Measurements from ENCODE around the gene PRR23E. TPM values are rescaled to one million over a fixed set of nuclear protein-coding genes. Genes with fewer than 3 reads are reported as not detected.

The PRR23E gene
- total and polyA plus RNA-seq, 4 donors = not detected

GRCh38 chr3:127237835-127238234 is 44.9 kb downstream of the PRR23E start:
- Histone ChIP-seq H3K27me3 (ENCODE audit: control insufficient read depth in 3 of 3, insufficient read depth in 3 of 3, low read length in 2 of 3) (no peaks in the 10 kb centered on the region), H3K9ac (ENCODE audit: insufficient read depth in 1 of 2, low read length in 2 of 2) (no peak overlapping the region), H3K27ac (ENCODE audit: low read depth in 1 of 2, low read length in 1 of 2) (no peak overlapping the region), H3K36me3 (ENCODE audit: control insufficient read depth in 4 of 4, insufficient read depth in 4 of 4, low read length in 4 of 4) (no peaks in the 10 kb centered on the region), H3K4me1 (ENCODE audit: control insufficient read depth in 5 of 5, insufficient read depth in 5 of 5, low read length in 5 of 5) (peaks cover 0 to 1% (median 0%) of the 10 kb centered on the region in 5 donors), H3K4me3 (no peak overlapping the region), H3K9me3 (ENCODE audit: control insufficient read depth in 4 of 4, insufficient read depth in 3 of 4, low read length in 3 of 4) (no peaks in the 10 kb centered on the region)
- 31% methylated on average over 3 of the region's 3 CpGs for WGBS, 2 donors
- DNase-seq = no peak
- no peak for TF ChIP-seq CTCF (IDR thresholded peaks at IDR 0.05; ENCODE audit: control extremely low read depth, extremely low read depth)
- ATAC-seq (ENCODE audit: insufficient read depth, low FRiP score) = no peak

- Histone ChIP-seq H3K9ac (ENCODE audit: insufficient read depth in 1 of 2, low read length in 2 of 2) (no peak overlapping the region), H3K27me3 (ENCODE audit: control insufficient read depth in 3 of 3, insufficient read depth in 3 of 3, low read length in 2 of 3) (no peaks in the 10 kb centered on the region), H3K36me3 (ENCODE audit: control insufficient read depth in 4 of 4, insufficient read depth in 4 of 4, low read length in 4 of 4) (no peaks in the 10 kb centered on the region), H3K4me3 (no peak overlapping the region), H3K9me3 (ENCODE audit: control insufficient read depth in 4 of 4, insufficient read depth in 3 of 4, low read length in 3 of 4) (no peaks in the 10 kb centered on the region), H3K27ac (ENCODE audit: low read depth in 1 of 2, low read length in 1 of 2) (no peak overlapping the region), H3K4me1 (ENCODE audit: control insufficient read depth in 5 of 5, insufficient read depth in 5 of 5, low read length in 5 of 5) (peaks cover 0 to 1% (median 0%) of the 10 kb centered on the region in 5 donors)
- ATAC-seq (ENCODE audit: insufficient read depth, low FRiP score) = no peak
- no peak for TF ChIP-seq CTCF (IDR thresholded peaks at IDR 0.05; ENCODE audit: control extremely low read depth, extremely low read depth)
- WGBS, 2 donors = 56 to 76% methylated on average over 2 of the region's 2 CpGs
- no peak for DNase-seq
Observed at GRCh38 chr3:127238602-127239001, 45.7 kb downstream of the PRR23E start.

- WGBS, 2 donors = 73 to 83% methylated on average over 1 of the region's 1 CpG
- Histone ChIP-seq H3K4me1 (ENCODE audit: control insufficient read depth in 5 of 5, insufficient read depth in 5 of 5, low read length in 5 of 5) (peaks cover 0 to 1% (median 0%) of the 10 kb centered on the region in 5 donors), H3K4me3 (no peak overlapping the region), H3K9ac (ENCODE audit: insufficient read depth in 1 of 2, low read length in 2 of 2) (no peak overlapping the region), H3K9me3 (ENCODE audit: control insufficient read depth in 4 of 4, insufficient read depth in 3 of 4, low read length in 3 of 4) (peaks cover 0 to 7% (median 2%) of the 10 kb centered on the region in 4 donors), H3K27ac (ENCODE audit: low read depth in 1 of 2, low read length in 1 of 2) (no peak overlapping the region), H3K27me3 (ENCODE audit: control insufficient read depth in 3 of 3, insufficient read depth in 3 of 3, low read length in 2 of 3) (no peaks in the 10 kb centered on the region), H3K36me3 (ENCODE audit: control insufficient read depth in 4 of 4, insufficient read depth in 4 of 4, low read length in 4 of 4) (no peaks in the 10 kb centered on the region)
- ATAC-seq (ENCODE audit: insufficient read depth, low FRiP score) (no peak), DNase-seq (no peak)
- TF ChIP-seq CTCF (IDR thresholded peaks at IDR 0.05; ENCODE audit: control extremely low read depth, extremely low read depth) = no peak
Observed at GRCh38 chr3:127247292-127247691, 54.4 kb downstream of the PRR23E start.

Small RNA genes within 50 kb of the gene (small RNA-seq; reads per million reads assigned to genes)
- not detected for gene RF00019 (ENCODE audit: low replicate concordance)
- gene RNU6-1047P (ENCODE audit: low replicate concordance) = not detected

Other genes with a start within 250 kb of the PRR23E start
- 10 to 100 TPM; 22.6 to 51.7 TPM for gene PLXNA1, start 210.0 kb upstream of the PRR23E start, total RNA-seq
- gene PLXNA1, start 210.0 kb upstream of the PRR23E start, polyA plus RNA-seq = 10 to 100 TPM; 17.6 to 20.9 TPM
- not detected for gene PRR20G, start 94.9 kb downstream of the PRR23E start, total RNA-seq
- under 1 TPM in 1 of 2 donors, not detected in 1; 0.05 TPM for gene PRR20G, start 94.9 kb downstream of the PRR23E start, polyA plus RNA-seq